ENCODE measurements around the gene COL20A1. TPM values are rescaled to one million over a fixed set of nuclear protein-coding genes. Genes with fewer than 3 reads are reported as not detected.

Gene COL20A1
- total and polyA plus RNA-seq, 2 of the 13 experiments (the other 11 are each of a cell fraction or from before 2014, with no cell fraction given) = not detected

- TF ChIP-seq ZNF333 (CRISPR knock-in tag; IDR thresholded peaks at IDR 0.05; ENCODE audit: borderline replicate concordance) = no peak
- 0 out of 2 replicates have a peak, but pooled peaks have one; percentile 51 for TF ChIP-seq ZNF142 (CRISPR knock-in tag; IDR thresholded peaks at IDR 0.05)
- no peak for TF ChIP-seq HNRNPH1 (optimal IDR thresholded peaks at IDR 0.05; ENCODE audit: low read depth, low read length)
- no peak for TF ChIP-seq CBFB (CRISPR knock-in tag; IDR thresholded peaks at IDR 0.05)
- no peak for TF ChIP-seq NFYC (CRISPR knock-in tag; IDR thresholded peaks at IDR 0.05)
- TF ChIP-seq TGIF2 (CRISPR knock-in tag; IDR thresholded peaks at IDR 0.05) = no peak
- TF ChIP-seq MYC (CRISPR knock-in tag; IDR thresholded peaks at IDR 0.05; ENCODE audit: borderline replicate concordance) = peak; percentile 38; the same call in 1 of the 2 replicates
- no peak for TF ChIP-seq ZNF660 (CRISPR knock-in tag; IDR thresholded peaks at IDR 0.05; ENCODE audit: borderline replicate concordance, low read depth)
- peak; percentile 53; the same call in 1 of the 2 replicates for TF ChIP-seq ZNF557 (CRISPR knock-in tag; IDR thresholded peaks at IDR 0.05)
- 0 out of 2 replicates have a peak, but pooled peaks have one; percentile 64 for TF ChIP-seq RFXAP (CRISPR knock-in tag; IDR thresholded peaks at IDR 0.05; ENCODE audit: borderline replicate concordance)
- TF ChIP-seq RAD21 (CRISPR knock-in tag; IDR thresholded peaks at IDR 0.05) = peak; percentile 99
- TF ChIP-seq UBTF (CRISPR knock-in tag; IDR thresholded peaks at IDR 0.05) = no peak
- peak; percentile 94 for TF ChIP-seq XRCC5 (optimal IDR thresholded peaks at IDR 0.05; ENCODE audit: low read length)
- 0 out of 2 replicates have a peak, but pooled peaks have one; percentile 41 for TF ChIP-seq IRF9 (CRISPR knock-in tag; IDR thresholded peaks at IDR 0.05; ENCODE audit: borderline replicate concordance)
- no peak for TF ChIP-seq ZNF619 (CRISPR knock-in tag; IDR thresholded peaks at IDR 0.05)
- peak; percentile 65; the same call in 1 of the 2 replicates for TF ChIP-seq DZIP1 (CRISPR knock-in tag; IDR thresholded peaks at IDR 0.05)
- 0 out of 2 replicates have a peak, but pooled peaks have one; percentile 23 for TF ChIP-seq ZNF777 (CRISPR knock-in tag; IDR thresholded peaks at IDR 0.05)
- no peak for TF ChIP-seq ZNF33A (CRISPR knock-in tag; IDR thresholded peaks at IDR 0.05; ENCODE audit: borderline replicate concordance)
Observed at GRCh38 chr20:63381781-63382431, 88.9 kb downstream of the COL20A1 start (continued).
